Measurements from ENCODE around the gene AKT2. TPM values are rescaled to one million over a fixed set of nuclear protein-coding genes. Genes with fewer than 3 reads are reported as not detected.

AKT2 gene
- total RNA-seq, 1 experiment from 2014 or later = 150 TPM

DNA sequence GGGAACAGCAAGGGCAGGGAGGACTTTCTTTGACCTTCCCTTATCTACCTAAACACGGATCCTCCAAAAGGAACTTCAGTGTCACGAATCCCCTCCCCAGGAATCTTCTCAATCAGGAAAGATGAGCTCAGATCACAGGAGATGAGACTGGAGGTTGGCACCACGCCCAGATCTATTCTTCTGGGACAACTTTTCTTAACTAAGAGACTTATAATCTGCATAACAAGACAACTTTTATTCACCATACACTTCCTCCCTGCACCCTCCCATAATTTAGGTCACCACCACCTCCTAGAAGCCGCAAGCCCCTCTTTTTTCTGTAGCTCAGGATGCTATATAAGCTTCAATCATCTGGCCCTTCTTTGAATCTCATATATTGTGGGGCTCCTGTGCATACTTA lies 19.2 kb upstream of the AKT2 start:
- peaks cover 9 to 13% of the 10 kb centered on the region in 2 experiments for H3K4me1 Mint-ChIP-seq
- H2AK5ac ChIP-seq (ENCODE audit: insufficient read length, low read length) = no peak overlapping the region
- H3K9ac ChIP-seq (ENCODE audit: extremely low read depth, insufficient read length, low read length) = no peak overlapping the region
- peak overlapping the region in 2 of 3 experiments; percentile 11 to 63; a peak in 1 of 7 replicates for H3K27ac Mint-ChIP-seq
- H3K27ac ChIP-seq (ENCODE audit: insufficient read length, low read depth, low read length) = no peak overlapping the region
- H3K27me3 ChIP-seq (ENCODE audit: insufficient read depth, low read length) = no peaks in the 10 kb centered on the region
- no peaks in the 10 kb centered on the region for H3K4me1 ChIP-seq (ENCODE audit: insufficient read depth, low read length)
- H3T11ph ChIP-seq (ENCODE audit: low read length) = no peak overlapping the region
- H2BK20ac ChIP-seq (ENCODE audit: low read depth, low read length, poor library complexity, severe bottlenecking) = no peak overlapping the region
- no peaks in the 10 kb centered on the region for H3K9me3 ChIP-seq (ENCODE audit: control insufficient read depth, low read depth, low read length)
- H2BK5ac ChIP-seq (ENCODE audit: insufficient read length, low read length) = no peak overlapping the region
- no peak overlapping the region for H3K4ac ChIP-seq (ENCODE audit: low read depth, low read length)
- peaks cover 2% of the 10 kb centered on the region; the same call in 1 of the 2 replicates for H3K27me3 Mint-ChIP-seq (ENCODE audit: low read depth)
- no peak overlapping the region for H4K91ac ChIP-seq (ENCODE audit: insufficient read length, low read depth, low read length)
- no peak overlapping the region for H2AFZ ChIP-seq (ENCODE audit: low read length)
- no peaks in the 10 kb centered on the region for H3K79me2 ChIP-seq (ENCODE audit: insufficient read depth, low read length)
- no peaks in the 10 kb centered on the region for H3K9me3 Mint-ChIP-seq
- no peak overlapping the region for H3K18ac ChIP-seq (ENCODE audit: insufficient read length, low read depth, low read length)
- TF ChIP-seq, protein P1, sequence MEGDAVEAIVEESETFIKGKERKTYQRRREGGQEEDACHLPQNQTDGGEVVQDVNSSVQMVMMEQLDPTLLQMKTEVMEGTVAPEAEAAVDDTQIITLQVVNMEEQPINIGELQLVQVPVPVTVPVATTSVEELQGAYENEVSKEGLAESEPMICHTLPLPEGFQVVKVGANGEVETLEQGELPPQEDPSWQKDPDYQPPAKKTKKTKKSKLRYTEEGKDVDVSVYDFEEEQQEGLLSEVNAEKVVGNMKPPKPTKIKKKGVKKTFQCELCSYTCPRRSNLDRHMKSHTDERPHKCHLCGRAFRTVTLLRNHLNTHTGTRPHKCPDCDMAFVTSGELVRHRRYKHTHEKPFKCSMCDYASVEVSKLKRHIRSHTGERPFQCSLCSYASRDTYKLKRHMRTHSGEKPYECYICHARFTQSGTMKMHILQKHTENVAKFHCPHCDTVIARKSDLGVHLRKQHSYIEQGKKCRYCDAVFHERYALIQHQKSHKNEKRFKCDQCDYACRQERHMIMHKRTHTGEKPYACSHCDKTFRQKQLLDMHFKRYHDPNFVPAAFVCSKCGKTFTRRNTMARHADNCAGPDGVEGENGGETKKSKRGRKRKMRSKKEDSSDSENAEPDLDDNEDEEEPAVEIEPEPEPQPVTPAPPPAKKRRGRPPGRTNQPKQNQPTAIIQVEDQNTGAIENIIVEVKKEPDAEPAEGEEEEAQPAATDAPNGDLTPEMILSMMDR (conservative IDR thresholded peaks at IDR 0.05) = no peak
- H3K23ac ChIP-seq (ENCODE audit: insufficient read length, low read depth, low read length) = no peak overlapping the region
- H3K4me3 Mint-ChIP-seq = no peak overlapping the region
- H3K36me3 Mint-ChIP-seq (ENCODE audit: insufficient read depth in 1 of 3, low read depth in 3 of 3) = no peaks in the 10 kb centered on the region
- no peak overlapping the region for H4K8ac ChIP-seq (replicated peaks; ENCODE audit: insufficient read length, low read depth, low read length)
- no peak overlapping the region for H2BK12ac ChIP-seq (ENCODE audit: insufficient read length, low read depth, low read length)
- H3K14ac ChIP-seq (ENCODE audit: insufficient read depth, low read length) = no peak overlapping the region
- no peak overlapping the region for H3K4me2 ChIP-seq (ENCODE audit: insufficient read depth, insufficient read length, low read length)
- no peak overlapping the region for H2BK120ac ChIP-seq (ENCODE audit: low read depth, low read length, poor library complexity, severe bottlenecking)
- no peak overlapping the region for H2BK15ac ChIP-seq (ENCODE audit: low read depth, low read length)
- no peak overlapping the region for H4K5ac ChIP-seq (ENCODE audit: insufficient read length, low read depth, low read length)
- H3K23me2 ChIP-seq (ENCODE audit: insufficient read length, low read depth, low read length, poor library complexity, severe bottlenecking) = no peaks in the 10 kb centered on the region
- H3K56ac ChIP-seq (ENCODE audit: insufficient read length, low read depth, low read length) = no peak overlapping the region
- WGBS (ENCODE audit: extremely low coverage, insufficient read length, low lambda C conversion rate) = no CpG with 5 or more reads among the region's 4 CpGs
- no peak for DNase-seq
- no peaks in the 10 kb centered on the region for H3K79me1 ChIP-seq (ENCODE audit: insufficient read depth, low read depth, low read length, poor library complexity, severe bottlenecking)
- no peaks in the 10 kb centered on the region for H4K20me1 ChIP-seq (ENCODE audit: control insufficient read depth, insufficient read depth, insufficient read length)
